GM23248 (cell line): Measurements from ENCODE around the gene TMEM200C.

Experiments
- EZH2 ChIP-seq: fragments of 200-600 bp; sonication (generic); IDR thresholded peaks from 2 replicates; pipeline ENCODE4 v1.6.1; 2018; ENCODE audit warnings: antibody characterized with exemption, mild to moderate bottlenecking; ENCODE audit not compliant: insufficient read depth, poor library complexity, severe bottlenecking
- EZH2phosphoT487 ChIP-seq: fragments of 200-600 bp; sonication (generic); IDR thresholded peaks from 2 replicates; pipeline ENCODE4 v1.6.1; 2018; ENCODE audit warnings: antibody characterized with exemption, moderate library complexity, mild to moderate bottlenecking, low read depth; ENCODE audit not compliant: insufficient read depth

DNA sequence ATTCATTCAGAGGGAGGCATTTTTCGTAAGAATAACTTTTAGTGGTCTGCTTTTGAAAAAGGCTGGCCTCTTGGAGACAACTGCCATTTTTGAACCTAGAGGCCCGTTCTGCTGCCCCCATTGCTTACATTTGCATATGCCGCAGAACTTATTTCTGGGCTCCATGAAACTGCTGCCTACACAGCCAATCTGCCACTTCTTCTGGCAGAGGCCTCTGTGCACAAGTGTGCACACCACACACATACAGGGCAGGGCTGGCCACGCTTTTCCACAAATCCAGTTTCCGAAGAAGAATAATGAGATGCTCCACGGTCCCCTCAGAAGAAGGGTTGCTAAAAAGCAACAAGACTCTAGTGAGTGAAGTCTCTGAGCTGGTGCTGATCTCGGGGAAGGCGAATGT, 56.2 kb downstream of the TMEM200C start:
- TF ChIP-seq EZH2, result no peak
- no peak for TF ChIP-seq EZH2phosphoT487
